GM12878 (cell line): Measurements from ENCODE around the gene RABEP2. TPM values are rescaled to one million over a fixed set of nuclear protein-coding genes. Genes with fewer than 3 reads are reported as not detected.

Experiments
- ATAC-seq: fragments of 200-7000 bp; cut with Tn5 transposase; 3 replicates; pipeline ENCODE4 v1.9.1; 2020; ENCODE audit warnings: mild to moderate bottlenecking, moderate library complexity
- BruUV-seq: library from RNA; stranded (reverse); fragments of 400-500 nt; replicated peaks from 2 replicates; lab custom pipeline; 2021; lab: Mats Ljungman, UMichigan
- CTCF ChIA-PET: fragments of 300-600 bp; sonication (Branson Sonifier 250); formaldehyde crosslinking; extraction: SDS; loops from one replicate; lab custom pipeline; 2021; ENCODE audit warnings: inconsistent platforms; lab: Yijun Ruan, JAX
- POLR2A ChIA-PET: fragments of 350-600 bp; formaldehyde crosslinking; extraction: SDS; loops from one replicate; lab custom pipeline; 2021; ENCODE audit warnings: inconsistent platforms; lab: Charles Lee
- RAD21 ChIA-PET: fragments of 300-600 bp; sonication (Branson Sonifier 250); formaldehyde crosslinking; loops from one replicate; lab custom pipeline; 2023; ENCODE audit warnings: antibody characterized with exemption; ENCODE audit not compliant: unreplicated experiment; lab: Charles Lee
- SMC1A ChIA-PET: fragments of 300-600 bp; sonication (Branson Sonifier 250); formaldehyde crosslinking; loops from one replicate; lab custom pipeline; 2023; ENCODE audit not compliant: unreplicated experiment, uncharacterized antibody; lab: Charles Lee
- DNase-seq: peaks from one replicate; pipeline ENCODE4 v3.0.0-alpha.2; 2011; ENCODE audit warnings: low read depth, low spot score
- FAIRE-seq: peaks from 3 replicates; lab custom pipeline; 2011; peaks lifted over from hg19 to GRCh38; lab: Jason Lieb, UNC
- H2AFZ ChIP-seq: 2 replicates; pipeline ENCODE4 v1.6.0; 2011; ENCODE audit warnings: low read depth, low read length, control low read depth; ENCODE audit not compliant: control insufficient read depth
- H3K27ac ChIP-seq: 2 replicates; pipeline ENCODE4 v1.5.1; 2011; ENCODE audit warnings: control low read depth; ENCODE audit not compliant: control insufficient read depth, insufficient read depth
- H3K27me3 ChIP-seq, 2 experiments: replicated peaks in 1 of 2; 2 replicates each; pipeline versions ENCODE4 v1.6.0 to v1.6.1; 2011; ENCODE audit warnings: low read length in 1 of 2; ENCODE audit not compliant: control insufficient read depth in 2 of 2, insufficient read depth in 2 of 2
- H3K36me3 ChIP-seq, 2 experiments: 2 replicates each; pipeline ENCODE4 v1.5.1; 2011; ENCODE audit warnings: low read length in 1 of 2; ENCODE audit not compliant: control insufficient read depth in 2 of 2, insufficient read depth in 2 of 2
- H3K4me1 ChIP-seq: 2 replicates; pipeline ENCODE4 v1.6.1; 2011; ENCODE audit warnings: mild to moderate bottlenecking, low read length, moderate library complexity, mixed read lengths; ENCODE audit not compliant: control insufficient read depth, insufficient read depth
- H3K4me2 ChIP-seq: 2 replicates; pipeline ENCODE4 v1.6.0; 2011; ENCODE audit warnings: control low read depth; ENCODE audit not compliant: control insufficient read depth, insufficient read depth
- H3K4me3 ChIP-seq: fragments of 200-600 bp; sonication (generic); 2 replicates; pipeline ENCODE4 v1.5.1; 2016
- H3K79me2 ChIP-seq: 2 replicates; pipeline ENCODE4 v1.6.0; 2011; ENCODE audit warnings: low read length; ENCODE audit not compliant: control insufficient read depth, insufficient read depth
- H3K9ac ChIP-seq: 2 replicates; pipeline ENCODE4 v1.8.0; 2011; ENCODE audit warnings: low read length, control low read depth, mixed read lengths; ENCODE audit not compliant: control insufficient read depth, insufficient read depth
- H3K9me3 ChIP-seq: replicated peaks from 3 replicates; pipeline ENCODE4 v1.5.1; 2011; ENCODE audit warnings: mild to moderate bottlenecking, low read length; ENCODE audit not compliant: control insufficient read depth, insufficient read depth
- H4K20me1 ChIP-seq: 2 replicates; pipeline ENCODE4 v1.6.0; 2011; ENCODE audit not compliant: control insufficient read depth, insufficient read depth
- BMI1 ChIP-seq: fragments of 450-650 bp; IDR thresholded peaks from 2 replicates; pipeline ENCODE4 v1.6.1; 2016; ENCODE audit warnings: mild to moderate bottlenecking, moderate library complexity, borderline replicate concordance
- FOXK2 ChIP-seq: fragments of 450-650 bp; IDR thresholded peaks from 2 replicates; pipeline ENCODE4 v1.6.1; 2017; ENCODE audit warnings: mild to moderate bottlenecking, moderate library complexity
- MEF2A ChIP-seq: IDR thresholded peaks from 2 replicates; pipeline ENCODE4 v1.6.1; 2011; ENCODE audit warnings: low read depth, mild to moderate bottlenecking, low read length, moderate library complexity; ENCODE audit not compliant: insufficient read depth
- MEF2B ChIP-seq: fragments of 450-650 bp; IDR thresholded peaks from 2 replicates; pipeline ENCODE4 v1.6.1; 2018; ENCODE audit warnings: mild to moderate bottlenecking, moderate library complexity; ENCODE audit not compliant: partially characterized antibody, poor library complexity, severe bottlenecking
- NFYB ChIP-seq: IDR thresholded peaks from 2 replicates; pipeline ENCODE4 v1.6.1; 2011; ENCODE audit warnings: low read depth, mild to moderate bottlenecking, low read length, improper control_type of control experiment, moderate library complexity; ENCODE audit not compliant: insufficient read depth
- PAX5 ChIP-seq: IDR thresholded peaks from 2 replicates; pipeline ENCODE4 v1.6.1; 2011; ENCODE audit warnings: low read depth, low read length, borderline replicate concordance
- RELB ChIP-seq: fragments of 450-650 bp; IDR thresholded peaks from 2 replicates; pipeline ENCODE4 v1.6.1; 2017; ENCODE audit warnings: low read depth, mild to moderate bottlenecking, moderate library complexity
- SIN3A ChIP-seq: IDR thresholded peaks from 2 replicates; pipeline ENCODE4 v1.6.1; 2012; ENCODE audit warnings: low read depth, low read length, improper control_type of control experiment
- SKIL ChIP-seq: fragments of 450-650 bp; IDR thresholded peaks from 2 replicates; pipeline ENCODE4 v1.6.1; 2017; ENCODE audit warnings: mild to moderate bottlenecking, low read depth, inconsistent platforms; ENCODE audit not compliant: poor library complexity, severe bottlenecking
- SREBF2 ChIP-seq: IDR thresholded peaks from 2 replicates; pipeline ENCODE4 v1.6.1; 2012; ENCODE audit warnings: mild to moderate bottlenecking, low read length
- ZBTB40 ChIP-seq: fragments of 450-650 bp; IDR thresholded peaks from 2 replicates; pipeline ENCODE4 v1.6.1; 2016; ENCODE audit warnings: mild to moderate bottlenecking, moderate library complexity, borderline replicate concordance
- ZNF622 ChIP-seq: fragments of 450-650 bp; IDR thresholded peaks from 2 replicates; pipeline ENCODE4 v1.6.1; 2017; ENCODE audit warnings: mild to moderate bottlenecking, inconsistent platforms
- WGBS: methylation state at CpG from one replicate; pipeline ENCODE4 v1.1.6; 2016; ENCODE audit warnings: low lambda C conversion rate; ENCODE audit not compliant: insufficient replicate concordance, insufficient coverage; ENCODE audit errors: missing lambda C conversion rate; 5-methylcytosine and 5-hydroxymethylcytosine counted together
- in situ Hi-C: fragments of 300-500 bp; cut with MboI; formaldehyde crosslinking; loops from 9 replicates; pipeline ENCODE4 v1.14.3; 2018; ENCODE audit warnings: mixed read lengths
- intact Hi-C: fragments of 100-400 bp; cut with micrococcal nuclease; formaldehyde crosslinking; loops from one replicate; pipeline ENCODE4 v1.14.2; 2022; ENCODE audit not compliant: unreplicated experiment
- polyA plus RNA-seq, 11 experiments: library from polyadenylated mRNA; depleted of rRNA in 4 of 11; unstranded in 6 of 11; stranded (reverse) in 5 of 11; fragments of >200 nt; fragmentation: Nextera tagmentation in 4 of 11; fragmentation: Illumina TruSeq in 1 of 11; extraction: Ambion mirVana in 4 of 11; extraction: Trizol in 1 of 11; gene quantifications; 1 replicate in 1 of 11; 2 replicates in 10 of 11; pipeline versions ENCODE4 v1.2.1 to v1.2.3, GENCODE V29; 2011 to 2016; ENCODE audit warnings: inconsistent platforms in 2 of 11, missing spikeins in 2 of 11, low read depth in 1 of 11
- total RNA-seq, 4 experiments: library from RNA; depleted of rRNA in 3 of 4; stranded (reverse); fragments of >200 nt in 3 of 4; fragmentation: Illumina TruSeq in 1 of 4; extraction: Trizol in 1 of 4; gene quantifications; 2 replicates each; pipeline versions ENCODE4 v1.2.1 to v1.2.3, GENCODE V29; 2013 to 2021

The RABEP2 gene
- total and polyA plus RNA-seq, 10 of the 15 experiments (the other 5 are each of a cell fraction or from before 2014, with no cell fraction given) = 0.47 to 33.2 (median 18.6) TPM

- H3K79me2 ChIP-seq = no peaks in the 10 kb centered on the region
- in situ Hi-C loops = no loop called here
- H3K9ac ChIP-seq = peak within 1 kb of the TSS; percentile 77
- peak within 1 kb of the TSS; percentile 98 for H3K4me2 ChIP-seq
- DNase-seq = no peak
- H3K36me3 ChIP-seq = peaks cover 0 to 3% of the 10 kb centered on the region in 2 experiments; a peak in 3 of 4 replicates
- no peak for ATAC-seq
- no TSS peak for BruUV-seq
- intact Hi-C loops = loop anchor here (2.0 to 5.0 kb wide), 2 partner anchors 32 to 54 kb away; partner anchors contain the start of genes CD19 and TUFM
- peak within 1 kb of the TSS; percentile 85 for H2AFZ ChIP-seq
- CTCF ChIA-PET = interaction anchor here (0.6 to 2.4 kb wide), 6 partner anchors 15 to 1071 kb away, joined by 3 to 14 read pairs (median 5); partner anchors contain the start of genes CD19 and SH2B1
- no peaks in the 10 kb centered on the region for H3K9me3 ChIP-seq
- peak within 1 kb of the TSS; percentile 95 for H3K4me3 ChIP-seq
- WGBS = 84% methylated on average over 25 of the region's 25 CpGs
- POLR2A ChIA-PET = interaction anchor here (0.5 to 1.7 kb wide), 8 partner anchors 11 to 67 kb away, joined by 3 to 8 read pairs (median 3); partner anchors contain the start of genes CD19 and TUFM
- no peaks in the 10 kb centered on the region for H4K20me1 ChIP-seq
- peaks cover 13% of the 10 kb centered on the region for H3K4me1 ChIP-seq
- RAD21 ChIA-PET = interaction anchor here (1.7 to 2.7 kb wide), 3 partner anchors 32 to 67 kb away, joined by 5 to 13 read pairs (median 12); partner anchors contain the start of genes CD19 and TUFM
- SMC1A ChIA-PET = interaction anchor here (0.7 to 2.3 kb wide), 5 partner anchors 11 to 66 kb away, joined by 3 to 26 read pairs (median 5); no protein-coding TSS in a partner anchor
- H3K27ac ChIP-seq = peak within 1 kb of the TSS; percentile 20; the same call in 1 of the 2 replicates
- FAIRE-seq = no peak
- no peaks in the 10 kb centered on the region for H3K27me3 ChIP-seq
- no peak for TF ChIP-seq PAX5
- TF ChIP-seq ZBTB40 = no peak
- no peak for TF ChIP-seq BMI1
- no peak for TF ChIP-seq SREBF2
- TF ChIP-seq RELB = no peak
- TF ChIP-seq MEF2A = no peak
- no peak for TF ChIP-seq NFYB
- TF ChIP-seq FOXK2 = no peak
- TF ChIP-seq SKIL = no peak
- no peak for TF ChIP-seq MEF2B
- TF ChIP-seq ZNF622 = no peak
- TF ChIP-seq SIN3A = no peak
Measured at GRCh38 chr16:28878083-28878926, 46.7 kb downstream of the RABEP2 start, which contains the start of gene ATP2A1. TSS of gene ATP2A1 (plus strand) at chr16:28878488. CDS start at chr16:28878672, 184 bp downstream.
